Measurements from ENCODE around the gene GRIK4.

GRCh38 chr11:120904116-120904515 is 392.6 kb downstream of the GRIK4 start:
- no peak for TF ChIP-seq FOXK1 (CRISPR knock-in tag; IDR thresholded peaks at IDR 0.05)
- TF ChIP-seq ZMAT4 (CRISPR knock-in tag; IDR thresholded peaks at IDR 0.05), result no peak
- TF ChIP-seq CTCF (IDR thresholded peaks at IDR 0.05), result no peak
- TF ChIP-seq MYBL2 (CRISPR knock-in tag; IDR thresholded peaks at IDR 0.05), result no peak
- TF ChIP-seq FOXJ3 (CRISPR knock-in tag; IDR thresholded peaks at IDR 0.05; ENCODE audit: borderline replicate concordance), result no peak
- TF ChIP-seq PRRX2 (CRISPR knock-in tag; IDR thresholded peaks at IDR 0.05), result no peak
- TF ChIP-seq PREB (CRISPR knock-in tag; IDR thresholded peaks at IDR 0.05; ENCODE audit: borderline replicate concordance), result no peak
- TF ChIP-seq ATF3 (CRISPR knock-in tag; conservative IDR thresholded peaks at IDR 0.05), result no peak
- TF ChIP-seq, protein P1, sequence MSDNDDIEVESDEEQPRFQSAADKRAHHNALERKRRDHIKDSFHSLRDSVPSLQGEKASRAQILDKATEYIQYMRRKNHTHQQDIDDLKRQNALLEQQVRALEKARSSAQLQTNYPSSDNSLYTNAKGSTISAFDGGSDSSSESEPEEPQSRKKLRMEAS (CRISPR knock-in tag; IDR thresholded peaks at IDR 0.05), result no peak
- no peak for TF ChIP-seq SP1 (CRISPR knock-in tag; conservative IDR thresholded peaks at IDR 0.05)
- TF ChIP-seq ZNF532 (CRISPR knock-in tag; IDR thresholded peaks at IDR 0.05; ENCODE audit: borderline replicate concordance), result no peak
- TF ChIP-seq JUN (CRISPR knock-in tag; IDR thresholded peaks at IDR 0.05), result no peak
- TF ChIP-seq ZBTB21 (CRISPR knock-in tag; IDR thresholded peaks at IDR 0.05; ENCODE audit: borderline replicate concordance), result no peak

Measured in WTC11 (cell line).